Measurements from ENCODE around the gene ZNF785. TPM values are rescaled to one million over a fixed set of nuclear protein-coding genes. Genes with fewer than 3 reads are reported as not detected.

The ZNF785 gene
- total and polyA plus RNA-seq, 2 of the 13 experiments (the other 11 are each of a cell fraction or from before 2014, with no cell fraction given), result 0.01 TPM; not detected in 1

GRCh38 chr16:30615358-30616091 lies 30.0 kb upstream of the ZNF785 start (continued):
- TF ChIP-seq, protein P1, sequence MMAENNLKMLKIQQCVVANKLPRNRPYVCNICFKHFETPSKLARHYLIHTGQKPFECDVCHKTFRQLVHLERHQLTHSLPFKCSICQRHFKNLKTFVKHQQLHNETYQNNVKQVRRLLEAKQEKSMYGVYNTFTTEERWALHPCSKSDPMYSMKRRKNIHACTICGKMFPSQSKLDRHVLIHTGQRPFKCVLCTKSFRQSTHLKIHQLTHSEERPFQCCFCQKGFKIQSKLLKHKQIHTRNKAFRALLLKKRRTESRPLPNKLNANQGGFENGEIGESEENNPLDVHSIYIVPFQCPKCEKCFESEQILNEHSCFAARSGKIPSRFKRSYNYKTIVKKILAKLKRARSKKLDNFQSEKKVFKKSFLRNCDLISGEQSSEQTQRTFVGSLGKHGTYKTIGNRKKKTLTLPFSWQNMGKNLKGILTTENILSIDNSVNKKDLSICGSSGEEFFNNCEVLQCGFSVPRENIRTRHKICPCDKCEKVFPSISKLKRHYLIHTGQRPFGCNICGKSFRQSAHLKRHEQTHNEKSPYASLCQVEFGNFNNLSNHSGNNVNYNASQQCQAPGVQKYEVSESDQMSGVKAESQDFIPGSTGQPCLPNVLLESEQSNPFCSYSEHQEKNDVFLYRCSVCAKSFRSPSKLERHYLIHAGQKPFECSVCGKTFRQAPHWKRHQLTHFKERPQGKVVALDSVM (CRISPR knock-in tag; IDR thresholded peaks at IDR 0.05), result 0 out of 2 replicates have a peak, but pooled peaks have one; percentile 7
- TF ChIP-seq GATAD1 (CRISPR knock-in tag; IDR thresholded peaks at IDR 0.05), result peak; percentile 68
- TF ChIP-seq KLF15 (CRISPR knock-in tag; IDR thresholded peaks at IDR 0.05; ENCODE audit: borderline replicate concordance), result no peak
- TF ChIP-seq ZNF605 (CRISPR knock-in tag; IDR thresholded peaks at IDR 0.05), result peak; percentile 77; the same call in 1 of the 2 replicates
- TF ChIP-seq, protein P2, sequence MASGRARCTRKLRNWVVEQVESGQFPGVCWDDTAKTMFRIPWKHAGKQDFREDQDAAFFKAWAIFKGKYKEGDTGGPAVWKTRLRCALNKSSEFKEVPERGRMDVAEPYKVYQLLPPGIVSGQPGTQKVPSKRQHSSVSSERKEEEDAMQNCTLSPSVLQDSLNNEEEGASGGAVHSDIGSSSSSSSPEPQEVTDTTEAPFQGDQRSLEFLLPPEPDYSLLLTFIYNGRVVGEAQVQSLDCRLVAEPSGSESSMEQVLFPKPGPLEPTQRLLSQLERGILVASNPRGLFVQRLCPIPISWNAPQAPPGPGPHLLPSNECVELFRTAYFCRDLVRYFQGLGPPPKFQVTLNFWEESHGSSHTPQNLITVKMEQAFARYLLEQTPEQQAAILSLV (CRISPR knock-in tag; IDR thresholded peaks at IDR 0.05; ENCODE audit: borderline replicate concordance), result peak; percentile 75; the same call in 1 of the 2 replicates
- 0 out of 2 replicates have a peak, but pooled peaks have one; percentile 18 for TF ChIP-seq ATF3 (CRISPR knock-in tag; IDR thresholded peaks at IDR 0.05)
- TF ChIP-seq KDM1A (CRISPR knock-in tag; IDR thresholded peaks at IDR 0.05), result no peak
- no peak for TF ChIP-seq HOXA9 (CRISPR knock-in tag; IDR thresholded peaks at IDR 0.05; ENCODE audit: borderline replicate concordance)
- no peak for TF ChIP-seq ZNF558 (CRISPR knock-in tag; IDR thresholded peaks at IDR 0.05; ENCODE audit: borderline replicate concordance)
- no peak for TF ChIP-seq ZNF33B (CRISPR knock-in tag; IDR thresholded peaks at IDR 0.05)
- peak; percentile 59; the same call in 1 of the 2 replicates for TF ChIP-seq ZNF350 (CRISPR knock-in tag; IDR thresholded peaks at IDR 0.05; ENCODE audit: borderline replicate concordance, low read depth)
- TF ChIP-seq, protein P3, sequence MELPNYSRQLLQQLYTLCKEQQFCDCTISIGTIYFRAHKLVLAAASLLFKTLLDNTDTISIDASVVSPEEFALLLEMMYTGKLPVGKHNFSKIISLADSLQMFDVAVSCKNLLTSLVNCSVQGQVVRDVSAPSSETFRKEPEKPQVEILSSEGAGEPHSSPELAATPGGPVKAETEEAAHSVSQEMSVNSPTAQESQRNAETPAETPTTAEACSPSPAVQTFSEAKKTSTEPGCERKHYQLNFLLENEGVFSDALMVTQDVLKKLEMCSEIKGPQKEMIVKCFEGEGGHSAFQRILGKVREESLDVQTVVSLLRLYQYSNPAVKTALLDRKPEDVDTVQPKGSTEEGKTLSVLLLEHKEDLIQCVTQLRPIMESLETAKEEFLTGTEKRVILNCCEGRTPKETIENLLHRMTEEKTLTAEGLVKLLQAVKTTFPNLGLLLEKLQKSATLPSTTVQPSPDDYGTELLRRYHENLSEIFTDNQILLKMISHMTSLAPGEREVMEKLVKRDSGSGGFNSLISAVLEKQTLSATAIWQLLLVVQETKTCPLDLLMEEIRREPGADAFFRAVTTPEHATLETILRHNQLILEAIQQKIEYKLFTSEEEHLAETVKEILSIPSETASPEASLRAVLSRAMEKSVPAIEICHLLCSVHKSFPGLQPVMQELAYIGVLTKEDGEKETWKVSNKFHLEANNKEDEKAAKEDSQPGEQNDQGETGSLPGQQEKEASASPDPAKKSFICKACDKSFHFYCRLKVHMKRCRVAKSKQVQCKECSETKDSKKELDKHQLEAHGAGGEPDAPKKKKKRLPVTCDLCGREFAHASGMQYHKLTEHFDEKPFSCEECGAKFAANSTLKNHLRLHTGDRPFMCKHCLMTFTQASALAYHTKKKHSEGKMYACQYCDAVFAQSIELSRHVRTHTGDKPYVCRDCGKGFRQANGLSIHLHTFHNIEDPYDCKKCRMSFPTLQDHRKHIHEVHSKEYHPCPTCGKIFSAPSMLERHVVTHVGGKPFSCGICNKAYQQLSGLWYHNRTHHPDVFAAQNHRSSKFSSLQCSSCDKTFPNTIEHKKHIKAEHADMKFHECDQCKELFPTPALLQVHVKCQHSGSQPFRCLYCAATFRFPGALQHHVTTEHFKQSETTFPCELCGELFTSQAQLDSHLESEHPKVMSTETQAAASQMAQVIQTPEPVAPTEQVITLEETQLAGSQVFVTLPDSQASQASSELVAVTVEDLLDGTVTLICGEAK (IDR thresholded peaks at IDR 0.05), result no peak
- TF ChIP-seq, protein P3 (CRISPR knock-in tag; IDR thresholded peaks at IDR 0.05), result no peak
